ENCODE measurements around the gene AUTS2. TPM values are rescaled to one million over a fixed set of nuclear protein-coding genes. Genes with fewer than 3 reads are reported as not detected.

AUTS2 gene
- total and polyA plus RNA-seq, 4 donors, result 4.9 to 24.4 (median 7.0) TPM

DNA sequence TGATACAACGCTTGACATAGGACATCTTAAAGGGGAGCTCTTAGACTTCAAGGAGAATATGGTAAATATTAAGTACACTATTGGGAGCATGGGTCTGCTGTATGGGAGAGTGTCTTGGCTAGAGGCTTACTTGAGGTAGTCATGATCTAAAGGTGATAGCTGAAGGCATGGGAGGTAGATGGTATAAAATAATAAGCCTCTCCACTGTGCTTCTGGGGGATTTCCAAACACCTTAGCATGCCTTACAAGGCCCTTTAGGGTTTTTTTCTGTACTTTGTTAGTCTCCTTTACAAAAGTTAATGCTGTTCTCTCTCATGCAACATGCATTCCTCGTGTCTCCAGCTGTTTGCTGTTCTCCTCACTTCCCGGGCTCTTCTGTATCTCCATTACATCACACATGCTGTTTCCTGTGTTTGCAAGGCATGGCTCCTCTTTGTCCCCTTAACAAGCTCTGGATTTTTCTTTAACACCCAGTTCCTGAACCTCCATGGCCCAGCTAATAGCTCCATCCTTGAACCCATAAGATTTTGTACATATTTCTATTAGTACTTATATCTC lies 449.7 kb downstream of the AUTS2 start:
- Histone ChIP-seq H3K4me3 (ENCODE audit: low read depth in 1 of 3, low read length in 3 of 3) (no peak overlapping the region), H3K27me3 (ENCODE audit: control insufficient read depth in 4 of 4, insufficient read depth in 4 of 4, low read length in 3 of 4) (no peaks in the 10 kb centered on the region), H3K36me3 (ENCODE audit: control insufficient read depth in 4 of 4, insufficient read depth in 3 of 4, low read depth in 1 of 4, low read length in 3 of 4) (no peaks in the 10 kb centered on the region), H3K9me3 (ENCODE audit: control insufficient read depth in 4 of 4, low read length in 3 of 4) (no peaks in the 10 kb centered on the region), H3K9ac (ENCODE audit: low read depth in 1 of 2, low read length in 2 of 2) (no peak overlapping the region), H3K4me1 (ENCODE audit: control insufficient read depth in 4 of 4, insufficient read depth in 4 of 4, low read length in 3 of 4) (no peaks in the 10 kb centered on the region), H3K27ac (ENCODE audit: low read depth in 1 of 2, low read length in 2 of 2) (no peak overlapping the region)
- TF ChIP-seq, protein P1, sequence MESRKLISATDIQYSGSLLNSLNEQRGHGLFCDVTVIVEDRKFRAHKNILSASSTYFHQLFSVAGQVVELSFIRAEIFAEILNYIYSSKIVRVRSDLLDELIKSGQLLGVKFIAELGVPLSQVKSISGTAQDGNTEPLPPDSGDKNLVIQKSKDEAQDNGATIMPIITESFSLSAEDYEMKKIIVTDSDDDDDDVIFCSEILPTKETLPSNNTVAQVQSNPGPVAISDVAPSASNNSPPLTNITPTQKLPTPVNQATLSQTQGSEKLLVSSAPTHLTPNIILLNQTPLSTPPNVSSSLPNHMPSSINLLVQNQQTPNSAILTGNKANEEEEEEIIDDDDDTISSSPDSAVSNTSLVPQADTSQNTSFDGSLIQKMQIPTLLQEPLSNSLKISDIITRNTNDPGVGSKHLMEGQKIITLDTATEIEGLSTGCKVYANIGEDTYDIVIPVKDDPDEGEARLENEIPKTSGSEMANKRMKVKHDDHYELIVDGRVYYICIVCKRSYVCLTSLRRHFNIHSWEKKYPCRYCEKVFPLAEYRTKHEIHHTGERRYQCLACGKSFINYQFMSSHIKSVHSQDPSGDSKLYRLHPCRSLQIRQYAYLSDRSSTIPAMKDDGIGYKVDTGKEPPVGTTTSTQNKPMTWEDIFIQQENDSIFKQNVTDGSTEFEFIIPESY (IDR thresholded peaks at IDR 0.05), result no peak
- TF ChIP-seq YY1 (IDR thresholded peaks at IDR 0.05) (no peak), EGR1 (IDR thresholded peaks at IDR 0.05; ENCODE audit: low read depth in 2 of 2) (no peak), CTCF (IDR thresholded peaks at IDR 0.05; ENCODE audit: low read depth, low read length, missing input control) (no peak), HNF4A (conservative IDR thresholded peaks at IDR 0.05) (no peak), FOXA2 (IDR thresholded peaks at IDR 0.05) (no peak), SP1 (IDR thresholded peaks at IDR 0.05) (no peak), NR2F2 (IDR thresholded peaks at IDR 0.05) (no peak), GABPA (IDR thresholded peaks at IDR 0.05 in 1 of 2, conservative IDR thresholded peaks at IDR 0.05 in 1 of 2) (no peak), TAF1 (conservative IDR thresholded peaks at IDR 0.05) (no peak), RAD21 (IDR thresholded peaks at IDR 0.05) (no peak)
- TF ChIP-seq, protein P2, sequence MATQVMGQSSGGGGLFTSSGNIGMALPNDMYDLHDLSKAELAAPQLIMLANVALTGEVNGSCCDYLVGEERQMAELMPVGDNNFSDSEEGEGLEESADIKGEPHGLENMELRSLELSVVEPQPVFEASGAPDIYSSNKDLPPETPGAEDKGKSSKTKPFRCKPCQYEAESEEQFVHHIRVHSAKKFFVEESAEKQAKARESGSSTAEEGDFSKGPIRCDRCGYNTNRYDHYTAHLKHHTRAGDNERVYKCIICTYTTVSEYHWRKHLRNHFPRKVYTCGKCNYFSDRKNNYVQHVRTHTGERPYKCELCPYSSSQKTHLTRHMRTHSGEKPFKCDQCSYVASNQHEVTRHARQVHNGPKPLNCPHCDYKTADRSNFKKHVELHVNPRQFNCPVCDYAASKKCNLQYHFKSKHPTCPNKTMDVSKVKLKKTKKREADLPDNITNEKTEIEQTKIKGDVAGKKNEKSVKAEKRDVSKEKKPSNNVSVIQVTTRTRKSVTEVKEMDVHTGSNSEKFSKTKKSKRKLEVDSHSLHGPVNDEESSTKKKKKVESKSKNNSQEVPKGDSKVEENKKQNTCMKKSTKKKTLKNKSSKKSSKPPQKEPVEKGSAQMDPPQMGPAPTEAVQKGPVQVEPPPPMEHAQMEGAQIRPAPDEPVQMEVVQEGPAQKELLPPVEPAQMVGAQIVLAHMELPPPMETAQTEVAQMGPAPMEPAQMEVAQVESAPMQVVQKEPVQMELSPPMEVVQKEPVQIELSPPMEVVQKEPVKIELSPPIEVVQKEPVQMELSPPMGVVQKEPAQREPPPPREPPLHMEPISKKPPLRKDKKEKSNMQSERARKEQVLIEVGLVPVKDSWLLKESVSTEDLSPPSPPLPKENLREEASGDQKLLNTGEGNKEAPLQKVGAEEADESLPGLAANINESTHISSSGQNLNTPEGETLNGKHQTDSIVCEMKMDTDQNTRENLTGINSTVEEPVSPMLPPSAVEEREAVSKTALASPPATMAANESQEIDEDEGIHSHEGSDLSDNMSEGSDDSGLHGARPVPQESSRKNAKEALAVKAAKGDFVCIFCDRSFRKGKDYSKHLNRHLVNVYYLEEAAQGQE (IDR thresholded peaks at IDR 0.05), result no peak
- TF ChIP-seq, protein P3, sequence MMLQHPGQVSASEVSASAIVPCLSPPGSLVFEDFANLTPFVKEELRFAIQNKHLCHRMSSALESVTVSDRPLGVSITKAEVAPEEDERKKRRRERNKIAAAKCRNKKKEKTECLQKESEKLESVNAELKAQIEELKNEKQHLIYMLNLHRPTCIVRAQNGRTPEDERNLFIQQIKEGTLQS (IDR thresholded peaks at IDR 0.05), result no peak
- TF ChIP-seq, protein P4, sequence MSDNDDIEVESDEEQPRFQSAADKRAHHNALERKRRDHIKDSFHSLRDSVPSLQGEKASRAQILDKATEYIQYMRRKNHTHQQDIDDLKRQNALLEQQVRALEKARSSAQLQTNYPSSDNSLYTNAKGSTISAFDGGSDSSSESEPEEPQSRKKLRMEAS (IDR thresholded peaks at IDR 0.05), result no peak
- no peak for DNase-seq (ENCODE audit: low spot score)
- 71% methylated on average over 3 of the region's 3 CpGs for WGBS

- Histone ChIP-seq H3K4me1 (ENCODE audit: control insufficient read depth in 4 of 4, insufficient read depth in 4 of 4, low read length in 3 of 4) (peaks cover 0 to 6% (median 1%) of the 10 kb centered on the region in 4 donors), H3K4me3 (ENCODE audit: low read depth in 1 of 3, low read length in 3 of 3) (no peak overlapping the region), H3K27ac (ENCODE audit: low read depth in 1 of 2, low read length in 2 of 2) (no peak overlapping the region), H3K27me3 (ENCODE audit: control insufficient read depth in 4 of 4, insufficient read depth in 4 of 4, low read length in 3 of 4) (no peaks in the 10 kb centered on the region), H3K36me3 (ENCODE audit: control insufficient read depth in 4 of 4, insufficient read depth in 3 of 4, low read depth in 1 of 4, low read length in 3 of 4) (no peaks in the 10 kb centered on the region), H3K9ac (ENCODE audit: low read depth in 1 of 2, low read length in 2 of 2) (no peak overlapping the region), H3K9me3 (ENCODE audit: control insufficient read depth in 4 of 4, low read length in 3 of 4) (no peaks in the 10 kb centered on the region)
- no peak for DNase-seq (ENCODE audit: low spot score)
- WGBS, result 97% methylated on average over 1 of the region's 1 CpG
- TF ChIP-seq NR2F2 (IDR thresholded peaks at IDR 0.05) (no peak), HNF4A (conservative IDR thresholded peaks at IDR 0.05) (no peak), TAF1 (conservative IDR thresholded peaks at IDR 0.05) (no peak), FOXA2 (IDR thresholded peaks at IDR 0.05) (no peak), JUND (IDR thresholded peaks at IDR 0.05) (no peak), GABPA (IDR thresholded peaks at IDR 0.05 in 1 of 2, conservative IDR thresholded peaks at IDR 0.05 in 1 of 2) (no peak), YY1 (IDR thresholded peaks at IDR 0.05) (no peak), EGR1 (IDR thresholded peaks at IDR 0.05; ENCODE audit: low read depth in 2 of 2) (no peak)
- TF ChIP-seq, protein P2 (IDR thresholded peaks at IDR 0.05), result no peak
- TF ChIP-seq, protein P1 (IDR thresholded peaks at IDR 0.05), result no peak
- TF ChIP-seq, protein P3 (IDR thresholded peaks at IDR 0.05), result no peak
Observed at GRCh38 chr7:70051726-70052125, 453.5 kb downstream of the AUTS2 start.
